Mucosa of stomach (tissue), 1 donor: ENCODE results near the gene DOCK10.
"Not testable (repeated sequence)": the region's sequence is repeated elsewhere in the genome, so short reads cannot be mapped to it uniquely, and the experiment has no call there.

Experiments used
- H3K27me3 ChIP-seq: one replicate; pipeline ENCODE4 v1.7.0; 2013; ENCODE audit warnings: mild to moderate bottlenecking, low read length; ENCODE audit not compliant: control insufficient read depth, insufficient read depth
- H3K36me3 ChIP-seq: one replicate; pipeline ENCODE4 v1.7.0; 2013; ENCODE audit warnings: low read length; ENCODE audit not compliant: control insufficient read depth, insufficient read depth
- H3K4me1 ChIP-seq: one replicate; pipeline ENCODE4 v1.7.0; 2013; ENCODE audit warnings: mild to moderate bottlenecking, low read length; ENCODE audit not compliant: control insufficient read depth, insufficient read depth
- H3K4me3 ChIP-seq: one replicate; pipeline ENCODE4 v1.7.0; 2013; ENCODE audit warnings: low read length
- H3K9ac ChIP-seq: one replicate; pipeline ENCODE4 v1.7.0; 2013; ENCODE audit warnings: mild to moderate bottlenecking, low read length, moderate library complexity
- H3K9me3 ChIP-seq: one replicate; pipeline ENCODE4 v1.7.0; 2013; ENCODE audit warnings: mild to moderate bottlenecking, low read length, moderate library complexity; ENCODE audit not compliant: control insufficient read depth
- donor health status: Pancreatic carcinoma.

Gene DOCK10

DNA sequence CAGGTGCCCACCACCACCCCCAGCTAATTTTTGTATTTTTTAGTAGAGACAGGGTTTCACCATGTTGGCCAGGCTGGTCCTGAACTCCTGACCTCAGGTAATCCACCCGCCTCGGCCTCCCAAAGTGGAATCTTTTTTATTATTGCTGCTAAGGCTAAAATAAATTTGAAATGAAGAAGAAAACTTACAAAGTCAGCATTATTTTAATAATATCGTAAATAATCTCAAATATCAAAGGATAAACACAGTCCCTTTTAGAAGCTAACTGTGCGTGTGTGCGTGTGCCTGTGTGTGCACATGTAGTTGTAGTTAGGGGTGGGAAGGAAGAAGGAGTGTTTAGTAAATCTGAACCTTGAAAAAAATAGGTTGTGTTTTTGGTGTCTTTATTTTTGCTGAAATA, 125.0 kb downstream of the DOCK10 start:
- not testable (repeated sequence) for H3K4me3 ChIP-seq, H3K27me3 ChIP-seq, H3K4me1 ChIP-seq

GRCh38 chr2:224915136-224915535, 127.1 kb downstream of the DOCK10 start:
- H3K4me3 ChIP-seq = no peak overlapping the region
- H3K9me3 ChIP-seq = no peaks in the 10 kb centered on the region
- no peaks in the 10 kb centered on the region for H3K27me3 ChIP-seq
- H3K4me1 ChIP-seq = peaks cover 4% of the 10 kb centered on the region
- H3K9ac ChIP-seq = no peak overlapping the region
- H3K36me3 ChIP-seq = no peaks in the 10 kb centered on the region

More for the DNA sequence above, 125.0 kb downstream of the DOCK10 start:
- H3K9me3 ChIP-seq, H3K36me3 ChIP-seq, H3K9ac ChIP-seq: not testable (repeated sequence)

DNA sequence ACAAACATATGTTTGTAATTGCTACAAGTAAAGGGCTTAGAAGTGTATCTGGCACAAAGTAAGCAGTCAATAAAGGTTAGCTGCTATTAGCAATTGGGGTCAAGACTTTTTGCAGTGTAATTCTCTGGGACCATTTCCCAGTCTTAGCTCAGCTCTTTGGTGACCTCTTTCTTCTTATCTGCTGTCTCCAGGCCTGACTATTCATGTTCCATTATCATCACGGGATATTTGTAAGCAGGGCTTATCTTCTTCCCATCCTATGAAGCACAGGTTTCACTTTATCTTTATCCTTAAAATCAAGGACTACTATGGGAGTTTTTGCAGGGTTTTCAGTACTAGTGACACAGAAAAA, 131.7 kb downstream of the DOCK10 start:
- no peaks in the 10 kb centered on the region for H3K27me3 ChIP-seq
- peaks cover 9% of the 10 kb centered on the region for H3K4me1 ChIP-seq
- no peak overlapping the region for H3K4me3 ChIP-seq
- H3K9ac ChIP-seq = no peak overlapping the region
- no peaks in the 10 kb centered on the region for H3K9me3 ChIP-seq
- H3K36me3 ChIP-seq = no peaks in the 10 kb centered on the region

GRCh38 chr2:224909885-224910573, 132.2 kb downstream of the DOCK10 start:
- H3K36me3 ChIP-seq = no peaks in the 10 kb centered on the region
- H3K4me3 ChIP-seq = no peak overlapping the region
- H3K4me1 ChIP-seq = peaks cover 9% of the 10 kb centered on the region
- no peaks in the 10 kb centered on the region for H3K9me3 ChIP-seq
- H3K9ac ChIP-seq = no peak overlapping the region
- H3K27me3 ChIP-seq = no peaks in the 10 kb centered on the region

DNA sequence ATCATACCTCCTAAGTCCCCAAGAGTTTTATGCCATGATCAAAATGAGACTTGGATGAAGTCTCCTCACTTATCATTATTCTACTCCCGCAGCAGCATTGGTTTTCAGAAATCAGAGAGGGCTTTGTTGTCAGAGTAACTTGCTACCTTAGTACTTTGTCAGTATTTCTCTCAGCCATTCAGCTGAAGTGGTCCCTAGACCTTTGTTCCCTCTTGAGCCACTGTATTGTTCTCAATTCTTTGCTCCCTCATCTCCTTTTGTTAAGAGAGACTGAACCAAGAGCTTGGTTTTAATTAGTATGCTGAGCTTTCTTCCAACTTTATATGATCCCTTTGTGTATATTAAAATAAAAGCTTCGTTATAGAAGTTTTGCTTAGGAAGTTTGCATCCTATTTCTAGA, 133.4 kb downstream of the DOCK10 start:
- Histone ChIP-seq H3K4me1 (peaks cover 9% of the 10 kb centered on the region), H3K27me3 (no peaks in the 10 kb centered on the region), H3K4me3 (no peak overlapping the region), H3K36me3 (no peaks in the 10 kb centered on the region), H3K9ac (no peak overlapping the region), H3K9me3 (no peaks in the 10 kb centered on the region)

GRCh38 chr2:224904381-224904780, 137.9 kb downstream of the DOCK10 start:
- no peaks in the 10 kb centered on the region for H3K27me3 ChIP-seq
- H3K4me1 ChIP-seq = no peaks in the 10 kb centered on the region
- H3K36me3 ChIP-seq = no peaks in the 10 kb centered on the region
- no peaks in the 10 kb centered on the region for H3K9me3 ChIP-seq
- H3K4me3 ChIP-seq = no peak overlapping the region
- no peak overlapping the region for H3K9ac ChIP-seq

- no peak overlapping the region for H3K4me3 ChIP-seq
- H3K27me3 ChIP-seq = no peaks in the 10 kb centered on the region
- H3K4me1 ChIP-seq = no peaks in the 10 kb centered on the region
- H3K9ac ChIP-seq = no peak overlapping the region
- no peaks in the 10 kb centered on the region for H3K9me3 ChIP-seq
- H3K36me3 ChIP-seq = no peaks in the 10 kb centered on the region
These were observed 138.6 kb downstream of the DOCK10 start for GRCh38 chr2:224903621-224904020.

- H3K9ac ChIP-seq = no peak overlapping the region
- no peaks in the 10 kb centered on the region for H3K36me3 ChIP-seq
- H3K4me1 ChIP-seq = no peaks in the 10 kb centered on the region
- no peaks in the 10 kb centered on the region for H3K27me3 ChIP-seq
- no peaks in the 10 kb centered on the region for H3K9me3 ChIP-seq
- H3K4me3 ChIP-seq = no peak overlapping the region
These were observed 141.1 kb downstream of the DOCK10 start for GRCh38 chr2:224901121-224901676.

GRCh38 chr2:224895377-224895776, 146.9 kb downstream of the DOCK10 start:
- no peak overlapping the region for H3K9ac ChIP-seq
- no peaks in the 10 kb centered on the region for H3K27me3 ChIP-seq
- H3K4me1 ChIP-seq = no peaks in the 10 kb centered on the region
- no peak overlapping the region for H3K4me3 ChIP-seq
- H3K9me3 ChIP-seq = no peaks in the 10 kb centered on the region
- no peaks in the 10 kb centered on the region for H3K36me3 ChIP-seq

DNA sequence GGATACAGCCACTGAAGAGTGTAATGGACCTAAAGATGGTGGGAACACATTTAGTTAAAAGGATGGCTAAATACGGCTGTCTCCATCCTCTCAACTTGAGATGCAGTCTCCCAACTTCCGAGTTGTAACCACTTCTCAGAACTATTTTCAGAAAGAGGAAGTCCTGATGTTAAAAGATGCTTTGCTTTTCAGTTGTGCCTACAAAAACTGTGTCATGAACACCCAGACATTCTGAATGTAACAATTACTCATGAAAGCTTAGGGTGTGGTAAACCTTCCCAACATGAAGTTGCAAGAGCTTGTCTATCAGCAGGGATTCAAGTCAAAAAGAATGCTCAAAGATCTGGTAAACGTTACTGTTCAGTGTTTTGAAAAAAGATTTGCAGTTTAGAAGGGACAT, 147.9 kb downstream of the DOCK10 start:
- Histone ChIP-seq H3K4me1 (no peaks in the 10 kb centered on the region), H3K36me3 (no peaks in the 10 kb centered on the region), H3K9me3 (no peaks in the 10 kb centered on the region), H3K9ac (no peak overlapping the region), H3K27me3 (no peaks in the 10 kb centered on the region), H3K4me3 (no peak overlapping the region)

- H3K27me3 ChIP-seq = no peaks in the 10 kb centered on the region
- no peak overlapping the region for H3K4me3 ChIP-seq
- no peaks in the 10 kb centered on the region for H3K9me3 ChIP-seq
- H3K36me3 ChIP-seq = no peaks in the 10 kb centered on the region
- no peaks in the 10 kb centered on the region for H3K4me1 ChIP-seq
- H3K9ac ChIP-seq = no peak overlapping the region
These were observed 148.4 kb downstream of the DOCK10 start for GRCh38 chr2:224893848-224894247.

DNA sequence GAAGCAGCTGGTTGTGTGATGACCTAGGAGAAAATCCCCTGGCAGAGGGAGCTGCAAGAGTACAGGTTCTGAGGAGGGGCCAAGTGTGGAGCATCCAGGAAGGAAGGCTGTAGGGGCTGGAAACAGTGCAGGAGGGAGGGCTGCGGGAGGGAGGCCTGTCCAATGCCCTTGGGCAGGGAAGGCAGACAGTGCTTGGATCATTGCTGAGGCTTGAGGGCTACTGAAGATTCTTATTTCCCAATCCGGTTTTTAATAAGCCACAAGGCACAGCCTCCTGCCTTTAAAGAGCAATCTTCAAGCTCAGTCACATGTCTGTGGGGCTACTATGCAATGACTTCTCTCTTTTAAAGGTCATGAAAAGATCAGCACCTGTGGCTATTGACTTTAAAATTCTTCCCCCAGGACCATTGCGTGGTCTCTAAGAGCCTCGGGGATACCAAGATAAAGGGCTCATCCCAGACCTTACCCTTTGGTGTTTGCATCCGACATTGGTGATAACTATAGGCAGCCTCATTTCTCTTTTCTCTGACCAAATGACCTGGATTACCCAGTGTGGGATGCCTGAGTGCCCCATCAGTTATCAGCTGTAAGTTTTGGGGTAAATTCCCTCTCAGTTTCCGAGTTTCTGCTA, 149.6 kb downstream of the DOCK10 start:
- H3K9me3 ChIP-seq = no peaks in the 10 kb centered on the region
- no peak overlapping the region for H3K4me3 ChIP-seq
- H3K27me3 ChIP-seq = no peaks in the 10 kb centered on the region
- H3K36me3 ChIP-seq = no peaks in the 10 kb centered on the region
- H3K9ac ChIP-seq = no peak overlapping the region
- no peaks in the 10 kb centered on the region for H3K4me1 ChIP-seq
